ENCODE data around the gene SYNGR4. TPM values are rescaled to one million over a fixed set of nuclear protein-coding genes. Genes with fewer than 3 reads are reported as not detected.
"Not testable (repeated sequence)": the region's sequence is repeated elsewhere in the genome, so short reads cannot be mapped to it uniquely, and the experiment has no call there.

Gene SYNGR4
- total and polyA plus RNA-seq, 8 donors = 0.19 to 16.4 (median 0.61) TPM; not detected in 2

GRCh38 chr19:48367855-48368254 lies 3.7 kb downstream of the SYNGR4 start:
- intact Hi-C loops (cut with DNase I) = no loop called here
- H3K9me3 ChIP-seq = no peaks in the 10 kb centered on the region
- WGBS, 2 donors = 51 to 57% methylated on average over 5 of the region's 5 CpGs
- peak overlapping the region in 1 of 4 donors; percentile 16 for H3K27ac ChIP-seq
- H3K4me1 ChIP-seq = peaks cover 0 to 3% (median 0%) of the 10 kb centered on the region in 3 donors
- no peak overlapping the region for H3K4me3 ChIP-seq
- H3K36me3 ChIP-seq = no peaks in the 10 kb centered on the region
- DNase-seq (peak in 1 of 6 donors; percentile 42), ATAC-seq (no peak), FAIRE-seq (no peak)
- TF ChIP-seq, protein P1, sequence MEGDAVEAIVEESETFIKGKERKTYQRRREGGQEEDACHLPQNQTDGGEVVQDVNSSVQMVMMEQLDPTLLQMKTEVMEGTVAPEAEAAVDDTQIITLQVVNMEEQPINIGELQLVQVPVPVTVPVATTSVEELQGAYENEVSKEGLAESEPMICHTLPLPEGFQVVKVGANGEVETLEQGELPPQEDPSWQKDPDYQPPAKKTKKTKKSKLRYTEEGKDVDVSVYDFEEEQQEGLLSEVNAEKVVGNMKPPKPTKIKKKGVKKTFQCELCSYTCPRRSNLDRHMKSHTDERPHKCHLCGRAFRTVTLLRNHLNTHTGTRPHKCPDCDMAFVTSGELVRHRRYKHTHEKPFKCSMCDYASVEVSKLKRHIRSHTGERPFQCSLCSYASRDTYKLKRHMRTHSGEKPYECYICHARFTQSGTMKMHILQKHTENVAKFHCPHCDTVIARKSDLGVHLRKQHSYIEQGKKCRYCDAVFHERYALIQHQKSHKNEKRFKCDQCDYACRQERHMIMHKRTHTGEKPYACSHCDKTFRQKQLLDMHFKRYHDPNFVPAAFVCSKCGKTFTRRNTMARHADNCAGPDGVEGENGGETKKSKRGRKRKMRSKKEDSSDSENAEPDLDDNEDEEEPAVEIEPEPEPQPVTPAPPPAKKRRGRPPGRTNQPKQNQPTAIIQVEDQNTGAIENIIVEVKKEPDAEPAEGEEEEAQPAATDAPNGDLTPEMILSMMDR (IDR thresholded peaks at IDR 0.05) = no peak
- no peaks in the 10 kb centered on the region for H3K27me3 ChIP-seq

- no peak for FAIRE-seq
- no peak for DNase-seq
- Histone ChIP-seq H3K27ac (no peak overlapping the region), H3K4me3 (no peak overlapping the region), H3K27me3 (no peaks in the 10 kb centered on the region), H3K36me3 (no peaks in the 10 kb centered on the region), H3K9me3 (no peaks in the 10 kb centered on the region), H3K4me1 (peaks cover 0 to 3% (median 0%) of the 10 kb centered on the region in 3 donors)
- 53 to 63% methylated on average over 13 of the region's 14 CpGs for WGBS, 2 donors
- peak in 1 of 4 donors; percentile 1 for ATAC-seq
- TF ChIP-seq, protein P1 (IDR thresholded peaks at IDR 0.05) = no peak
- intact Hi-C loops (cut with DNase I) = no loop called here
Measured at GRCh38 chr19:48368936-48369335, 4.8 kb downstream of the SYNGR4 start.

GRCh38 chr19:48370955-48371354 lies 6.8 kb downstream of the SYNGR4 start:
- TF ChIP-seq, protein P1 (IDR thresholded peaks at IDR 0.05) = no peak
- no peaks in the 10 kb centered on the region for H3K27me3 ChIP-seq
- DNase-seq (no peak), FAIRE-seq (no peak), ATAC-seq (no peak)
- no peak overlapping the region for H3K27ac ChIP-seq
- H3K4me3 ChIP-seq = no peak overlapping the region
- intact Hi-C loops (cut with DNase I) = no loop called here
- no peaks in the 10 kb centered on the region for H3K9me3 ChIP-seq
- no peaks in the 10 kb centered on the region for H3K4me1 ChIP-seq
- H3K36me3 ChIP-seq = no peaks in the 10 kb centered on the region
- WGBS, 2 donors = 80 to 90% methylated on average over 4 of the region's 4 CpGs

DNA sequence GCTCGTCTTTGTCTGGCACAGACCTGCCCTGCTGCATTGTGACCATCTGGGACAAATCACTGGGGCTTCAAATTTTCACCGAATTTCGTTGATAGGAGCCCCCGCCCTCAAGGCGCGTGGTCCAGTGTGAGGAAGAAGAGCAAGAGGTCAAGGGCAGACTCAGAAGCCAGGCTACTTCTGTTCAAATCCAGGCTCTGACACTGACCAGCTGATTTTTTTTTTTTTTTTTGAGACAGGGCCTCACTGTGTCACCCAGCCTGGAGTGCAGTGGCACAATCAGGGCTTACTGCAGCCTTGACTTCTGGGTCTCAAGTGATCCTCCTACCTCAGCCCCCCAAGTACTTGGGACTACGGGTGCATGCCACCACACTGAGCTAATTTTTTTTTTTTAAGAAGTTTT lies 7.2 kb downstream of the SYNGR4 start:
- no peaks in the 10 kb centered on the region for H3K4me1 ChIP-seq
- intact Hi-C loops (cut with DNase I) = no loop called here
- H3K9me3 ChIP-seq = no peaks in the 10 kb centered on the region
- WGBS, 2 donors = 71 to 76% methylated on average over 7 of the region's 7 CpGs
- TF ChIP-seq, protein P1 (IDR thresholded peaks at IDR 0.05) = no peak
- no peak for ATAC-seq
- H3K27ac ChIP-seq = no peak overlapping the region
- no peaks in the 10 kb centered on the region for H3K36me3 ChIP-seq
- H3K4me3 ChIP-seq = no peak overlapping the region
- H3K27me3 ChIP-seq = no peaks in the 10 kb centered on the region
- DNase-seq = no peak
- FAIRE-seq = no peak

- H3K9me3 ChIP-seq; H3K27me3 ChIP-seq; H3K4me1 ChIP-seq; ATAC-seq; FAIRE-seq; intact Hi-C loops (cut with DNase I); DNase-seq; H3K36me3 ChIP-seq; H3K4me3 ChIP-seq; H3K27ac ChIP-seq: not testable (repeated sequence)
- WGBS, 2 donors = 95% methylated on average over 5 of the region's 5 CpGs
Measured at GRCh38 chr19:48371771-48372170, 7.6 kb downstream of the SYNGR4 start.

Data from pancreas (tissue), 10 donors.